ENCODE data around the gene PDE4D.

- TF ChIP-seq TAF1 (IDR thresholded peaks at IDR 0.05; ENCODE audit: low read depth, low read length), result no peak
- TF ChIP-seq POLR2A (IDR thresholded peaks at IDR 0.05; ENCODE audit: low read depth, low read length), result no peak
- TF ChIP-seq POLR2AphosphoS5 (IDR thresholded peaks at IDR 0.05; ENCODE audit: low read depth, low read length), result no peak
Observed at GRCh38 chr5:59684388-59685190, 208.9 kb downstream of the PDE4D start.
